HL-60/S4 (cell line): ENCODE results near the gene MFGE8.

ENCODE experiments used
- in situ Hi-C: fragments of 300-500 bp; cut with MboI; formaldehyde crosslinking; loops from 2 replicates; pipeline ENCODE4 v1.14.3; 2022; ENCODE audit warnings: low sequenced_read_pairs

The MFGE8 gene

DNA sequence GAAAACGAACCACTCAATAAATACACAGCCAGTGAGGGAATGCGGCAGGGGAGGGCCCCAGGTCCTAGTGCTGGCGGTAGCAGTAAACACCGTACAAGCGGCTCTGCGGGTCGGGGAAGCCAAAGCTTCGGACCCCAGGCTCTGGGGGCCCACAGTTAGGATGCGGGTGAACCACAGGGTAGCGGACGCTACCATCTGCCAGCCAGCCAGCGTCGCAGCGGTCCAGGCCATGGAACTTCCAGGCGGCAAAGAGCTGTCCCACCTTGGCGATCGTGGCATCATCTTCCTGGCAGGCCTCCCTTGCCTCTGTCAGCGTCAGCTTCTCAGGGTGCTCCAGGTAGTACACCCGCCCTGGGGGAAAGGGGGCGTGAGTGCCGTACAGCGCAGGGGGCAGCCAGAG is 35.3 kb downstream of the MFGE8 start:
- in situ Hi-C loops: no loop called here

DNA sequence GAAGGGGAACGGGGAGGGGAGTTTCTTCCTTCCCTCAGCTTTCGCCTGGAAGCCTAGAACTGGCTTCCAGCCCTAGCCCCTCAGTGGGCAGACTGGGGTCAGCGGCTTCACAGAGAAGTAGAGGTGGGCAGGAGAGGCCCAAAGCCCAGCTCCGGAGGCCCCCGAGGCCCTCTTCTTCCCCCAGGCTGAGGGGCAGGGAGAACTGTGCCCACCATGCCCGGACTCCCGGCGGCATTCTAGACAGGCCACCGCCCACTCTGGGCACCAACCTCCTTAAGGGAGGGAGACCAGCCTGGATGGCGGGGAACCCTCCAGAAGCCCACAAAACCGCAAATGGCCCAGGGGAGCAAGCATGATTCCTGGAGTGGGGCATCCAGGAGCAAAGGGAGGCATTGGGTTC is 35.8 kb downstream of the MFGE8 start:
- in situ Hi-C loops: no loop called here

DNA sequence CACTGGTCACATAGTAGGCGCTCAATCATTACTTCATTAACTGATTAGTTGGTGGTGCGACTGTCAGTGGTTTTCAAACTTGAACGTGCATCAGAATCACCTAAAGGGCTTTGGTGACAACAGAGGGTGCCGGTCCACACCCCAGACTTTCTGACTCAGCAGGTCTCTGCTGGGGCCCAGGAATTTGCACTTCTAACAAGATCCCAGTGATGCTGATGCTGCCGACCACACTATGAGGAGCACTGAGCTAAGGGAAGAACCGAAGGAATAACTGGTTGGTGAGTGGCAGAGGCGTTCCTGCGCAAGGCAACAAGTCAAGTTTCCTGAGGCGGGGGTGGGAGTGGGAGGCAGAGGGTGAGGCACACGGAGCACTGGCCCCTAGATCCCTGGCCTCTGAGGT is 36.6 kb downstream of the MFGE8 start:
- in situ Hi-C loops: no loop called here

DNA sequence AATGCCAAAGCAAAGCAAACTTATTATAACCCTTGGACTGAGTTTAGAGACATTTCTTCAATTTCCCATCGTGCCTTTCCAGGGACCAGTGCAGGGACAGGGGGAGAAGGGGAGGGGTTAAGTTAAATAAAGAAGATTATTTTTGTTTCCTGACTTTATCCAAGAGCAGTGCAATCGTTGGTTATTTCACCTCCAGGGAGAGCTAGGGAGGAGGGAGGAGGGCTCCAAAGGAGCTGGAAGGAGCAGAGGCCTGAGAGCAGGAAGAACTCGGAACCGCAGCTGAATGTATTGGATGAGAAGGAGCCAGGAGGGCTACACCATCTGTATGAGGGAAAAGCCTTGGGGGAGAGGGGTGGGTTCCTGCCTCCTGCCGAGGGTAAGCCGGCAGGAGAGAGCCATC is 38.5 kb downstream of the MFGE8 start:
- in situ Hi-C loops: no loop called here

DNA sequence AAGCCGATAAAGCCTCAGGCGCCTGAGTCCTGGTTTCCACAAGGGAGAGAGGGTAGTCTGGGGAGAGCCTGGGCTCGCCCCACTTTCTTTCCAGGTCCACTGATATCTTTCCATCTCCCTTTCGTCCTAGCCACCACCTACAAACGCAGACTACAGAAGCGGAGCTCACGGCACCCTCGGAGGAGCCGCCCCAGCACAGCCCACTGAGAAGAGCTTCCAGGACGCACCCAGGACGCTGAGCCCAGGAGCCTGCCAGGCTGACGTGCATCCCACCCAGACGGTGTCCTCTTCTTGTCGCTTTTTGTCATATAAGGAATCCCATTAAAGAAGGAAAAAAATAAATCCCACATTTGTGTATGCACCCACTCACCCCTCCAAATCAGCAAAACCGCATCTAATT is 38.9 kb downstream of the MFGE8 start:
- in situ Hi-C loops: no loop called here

DNA sequence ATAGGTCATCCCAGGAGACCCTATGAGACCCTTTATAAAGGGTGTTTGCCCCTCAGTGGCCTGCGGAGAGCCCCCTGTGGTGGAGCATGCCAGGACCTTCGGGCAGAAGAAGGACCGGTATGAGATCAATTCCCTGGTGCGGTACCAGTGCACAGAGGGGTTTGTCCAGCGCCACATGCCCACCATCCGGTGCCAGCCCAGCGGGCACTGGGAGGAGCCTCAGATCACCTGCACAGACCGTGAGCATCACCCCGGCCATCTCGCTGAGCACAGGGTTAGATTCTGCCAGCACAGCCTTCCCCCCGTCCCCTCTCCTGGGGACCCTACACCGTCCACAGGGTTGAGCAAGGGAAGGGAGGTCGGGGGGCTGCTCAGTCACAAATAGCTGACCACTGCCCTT is 39.4 kb downstream of the MFGE8 start:
- in situ Hi-C loops: no loop called here

DNA sequence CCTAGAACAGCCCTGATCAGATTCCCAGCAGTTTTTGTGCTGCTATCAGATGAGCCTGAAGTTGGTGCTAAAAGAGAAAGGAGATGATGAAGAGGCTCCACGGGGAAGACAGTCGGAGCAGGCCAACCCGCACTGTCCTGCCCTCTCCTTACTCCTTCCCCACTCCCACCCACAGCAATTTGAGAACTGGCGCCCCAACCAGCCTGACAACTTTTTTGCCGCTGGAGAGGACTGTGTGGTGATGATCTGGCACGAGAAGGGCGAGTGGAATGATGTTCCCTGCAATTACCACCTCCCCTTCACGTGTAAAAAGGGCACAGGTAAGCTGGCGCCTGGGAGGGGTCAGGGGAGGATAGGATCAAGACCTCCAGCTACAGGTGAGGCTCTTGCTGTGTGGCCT is 40.5 kb downstream of the MFGE8 start:
- in situ Hi-C loops: no loop called here

DNA sequence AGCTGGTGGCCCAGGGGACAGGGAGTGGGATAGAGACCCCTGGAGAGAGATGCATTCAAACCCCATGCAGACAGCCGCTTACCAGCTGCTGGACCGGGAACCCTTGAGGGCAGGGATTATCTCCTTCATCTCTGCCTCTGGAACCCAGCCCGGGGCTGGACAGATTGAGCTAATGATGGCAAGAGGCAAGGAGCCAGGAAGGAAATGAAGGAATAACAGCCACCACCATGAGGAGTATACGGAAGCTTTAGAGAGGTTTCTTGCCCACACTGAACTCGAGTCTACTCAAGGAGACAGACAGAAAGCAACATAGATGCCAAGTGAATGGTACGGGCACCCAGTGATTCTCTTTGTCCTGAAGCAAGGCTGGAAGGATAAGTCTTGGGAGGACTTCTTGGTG is 41.1 kb downstream of the MFGE8 start:
- in situ Hi-C loops: no loop called here

DNA sequence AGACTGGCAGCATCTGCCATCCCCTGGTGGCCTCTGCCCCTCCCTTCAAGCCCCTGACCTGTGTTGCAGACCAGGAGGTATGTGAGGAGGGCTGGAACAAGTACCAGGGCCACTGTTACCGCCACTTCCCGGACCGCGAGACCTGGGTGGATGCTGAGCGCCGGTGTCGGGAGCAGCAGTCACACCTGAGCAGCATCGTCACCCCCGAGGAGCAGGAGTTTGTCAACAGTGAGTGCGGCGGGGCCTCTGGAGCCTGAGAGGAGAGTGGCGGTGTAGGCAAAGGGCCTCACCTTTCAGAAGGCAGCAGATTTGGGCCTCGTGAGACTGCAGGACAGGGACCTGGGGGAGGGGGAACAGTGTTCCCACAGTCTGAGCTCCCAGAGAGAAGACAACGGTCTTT is 41.9 kb downstream of the MFGE8 start:
- in situ Hi-C loops: no loop called here

DNA sequence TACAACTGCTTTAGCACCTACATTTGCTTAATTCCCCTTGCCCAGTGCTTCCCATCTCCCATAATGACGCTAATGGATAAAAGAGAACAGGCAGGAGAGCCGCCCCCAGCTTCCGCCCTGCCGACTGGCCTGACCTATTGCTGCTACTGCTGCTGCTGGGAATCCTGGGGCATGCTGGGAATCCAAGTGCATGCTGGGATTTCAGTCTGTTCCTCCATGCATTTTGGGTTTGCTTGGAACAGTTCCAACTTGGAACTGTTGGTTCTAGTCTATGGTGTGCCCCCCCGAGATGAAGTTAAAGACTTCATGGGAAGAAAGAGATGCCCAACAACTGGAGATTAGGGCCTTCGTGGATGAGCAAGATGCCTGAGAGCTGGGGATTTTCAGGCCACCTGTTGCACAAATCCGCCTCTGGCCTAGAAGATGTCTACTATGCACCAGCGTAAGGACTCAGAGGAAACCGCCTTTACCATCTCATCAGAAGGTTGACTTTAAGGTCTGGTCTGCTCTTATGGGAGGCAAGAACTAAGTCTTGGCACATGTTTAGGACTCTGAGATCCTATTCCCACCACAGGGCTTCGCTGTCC is 46.8 kb downstream of the MFGE8 start:
- in situ Hi-C loops: no loop called here

DNA sequence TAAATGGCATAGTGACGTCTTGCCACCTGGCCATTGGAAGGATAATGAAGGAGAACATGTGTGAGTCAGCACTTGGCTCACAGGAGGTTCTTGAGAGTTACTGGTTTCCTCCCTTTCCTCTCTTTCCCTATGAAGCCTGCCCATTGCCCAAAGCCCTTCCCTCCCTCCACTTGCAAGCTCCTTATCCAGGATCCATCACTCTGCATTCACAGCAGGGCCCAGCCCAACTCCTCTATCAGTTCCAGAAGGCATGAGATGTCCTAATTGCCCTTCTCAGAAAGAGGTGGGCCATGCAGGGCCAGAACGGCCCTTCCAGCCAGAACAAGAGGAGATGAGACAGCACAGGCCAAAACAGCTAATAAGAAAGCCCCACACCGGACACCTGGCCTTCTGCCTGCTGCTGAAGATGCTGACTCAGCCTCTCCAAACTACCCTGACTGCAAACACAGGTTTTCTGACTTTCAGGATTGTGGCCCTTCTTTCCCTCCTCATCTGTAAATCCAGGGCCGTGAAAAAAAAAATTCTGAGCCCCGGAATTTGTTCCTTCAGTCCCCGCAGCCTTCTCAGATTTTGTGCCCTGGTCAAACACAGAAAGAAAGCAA is 47.6 kb downstream of the MFGE8 start:
- in situ Hi-C loops: no loop called here

DNA sequence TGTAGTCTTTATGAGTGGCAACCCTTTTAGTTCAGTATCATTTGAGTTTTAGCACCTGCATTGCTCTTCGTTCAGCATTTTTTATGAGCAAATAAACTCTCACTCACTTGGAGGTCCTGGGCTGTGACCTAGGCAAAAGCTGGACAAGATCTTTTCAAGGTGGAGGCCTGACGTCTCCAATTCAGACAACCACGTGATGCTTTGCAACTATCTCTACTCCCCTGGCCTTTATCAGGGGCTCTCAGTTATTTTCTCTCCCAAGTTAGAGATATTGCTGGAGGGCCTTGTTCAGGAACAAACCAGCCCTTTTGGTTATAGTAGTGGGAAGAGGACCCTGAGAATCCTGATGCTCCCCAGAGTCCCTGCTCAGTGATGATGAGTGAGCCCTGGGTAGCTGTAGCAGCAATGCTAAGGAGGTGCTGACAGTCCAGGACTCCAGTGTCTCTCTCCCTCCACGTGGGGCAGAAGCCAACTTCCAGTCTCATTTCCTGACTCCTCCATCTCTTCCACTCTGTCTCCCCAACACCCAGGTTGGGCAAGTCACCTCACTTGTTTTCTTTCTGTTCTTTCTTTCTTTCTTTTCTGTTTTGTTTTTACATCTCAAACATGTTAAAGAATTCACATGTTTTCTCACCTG is 48.2 kb downstream of the MFGE8 start:
- in situ Hi-C loops: no loop called here

DNA sequence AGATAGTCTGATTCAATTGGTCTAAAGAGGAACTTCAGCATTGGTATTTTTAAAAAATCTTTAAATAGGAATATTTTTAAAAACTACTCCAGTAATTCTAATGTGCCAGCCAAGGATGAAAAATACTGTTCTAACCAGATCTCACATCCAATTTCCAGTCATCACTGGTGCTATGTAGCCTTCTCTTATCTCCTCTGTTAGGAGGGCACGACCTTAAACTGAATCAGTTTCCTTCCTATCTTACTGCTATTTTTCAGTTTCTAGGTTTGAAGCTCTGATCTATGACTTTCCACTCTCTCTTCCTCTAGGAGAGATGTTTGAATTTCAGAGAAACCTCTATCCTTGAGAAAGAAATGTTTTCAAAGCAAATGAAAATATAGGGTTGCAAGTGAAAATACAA is 49.8 kb downstream of the MFGE8 start:
- in situ Hi-C loops: no loop called here

DNA sequence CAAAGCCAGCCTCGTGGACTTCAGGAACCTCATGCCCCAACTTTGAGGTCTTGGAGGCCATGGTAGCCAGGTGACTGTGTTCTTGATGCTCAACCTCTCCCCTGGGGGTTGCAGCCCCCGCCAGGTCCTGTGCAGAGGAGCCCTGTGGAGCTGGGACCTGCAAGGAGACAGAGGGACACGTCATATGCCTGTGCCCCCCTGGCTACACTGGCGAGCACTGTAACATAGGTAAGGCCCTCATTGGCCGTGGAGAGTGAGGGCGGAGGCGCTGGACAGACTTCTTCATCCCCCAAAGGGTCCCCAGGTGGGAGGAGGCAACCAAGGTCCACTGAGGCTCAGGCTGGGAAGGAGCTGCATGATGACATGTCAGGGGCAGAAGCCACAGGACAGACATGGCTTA is 53.0 kb downstream of the MFGE8 start:
- in situ Hi-C loops: no loop called here

DNA sequence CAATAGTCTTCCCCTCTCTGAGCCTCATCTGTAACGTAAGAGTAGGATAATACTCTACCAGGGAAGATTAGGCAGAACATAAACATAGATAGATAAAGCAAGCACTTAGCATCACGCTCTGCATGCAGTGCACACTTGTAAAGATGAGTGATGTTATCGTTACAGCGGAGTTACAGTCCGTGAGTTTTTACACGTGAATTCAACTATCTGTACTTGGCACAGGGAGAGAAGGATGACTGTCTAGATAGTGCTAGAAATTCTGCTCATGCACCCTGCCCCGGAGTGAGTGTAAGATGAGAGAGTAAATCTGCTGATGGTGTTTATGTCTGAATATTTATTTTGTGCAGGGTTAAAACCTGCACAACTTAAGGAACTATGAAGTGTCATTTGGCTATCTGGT is 53.6 kb downstream of the MFGE8 start:
- in situ Hi-C loops: no loop called here

DNA sequence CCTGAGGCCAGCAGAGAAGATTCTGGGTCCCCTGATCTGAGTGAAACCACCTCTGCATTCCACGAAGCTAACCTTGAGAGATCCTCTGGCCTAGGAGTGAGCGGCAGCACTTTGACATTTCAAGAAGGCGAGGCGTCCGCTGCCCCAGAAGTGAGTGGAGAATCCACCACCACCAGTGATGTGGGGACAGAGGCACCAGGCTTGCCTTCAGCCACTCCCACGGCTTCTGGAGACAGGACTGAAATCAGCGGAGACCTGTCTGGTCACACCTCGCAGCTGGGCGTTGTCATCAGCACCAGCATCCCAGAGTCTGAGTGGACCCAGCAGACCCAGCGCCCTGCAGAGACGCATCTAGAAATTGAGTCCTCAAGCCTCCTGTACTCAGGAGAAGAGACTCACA is 54.2 kb downstream of the MFGE8 start:
- in situ Hi-C loops: no loop called here

DNA sequence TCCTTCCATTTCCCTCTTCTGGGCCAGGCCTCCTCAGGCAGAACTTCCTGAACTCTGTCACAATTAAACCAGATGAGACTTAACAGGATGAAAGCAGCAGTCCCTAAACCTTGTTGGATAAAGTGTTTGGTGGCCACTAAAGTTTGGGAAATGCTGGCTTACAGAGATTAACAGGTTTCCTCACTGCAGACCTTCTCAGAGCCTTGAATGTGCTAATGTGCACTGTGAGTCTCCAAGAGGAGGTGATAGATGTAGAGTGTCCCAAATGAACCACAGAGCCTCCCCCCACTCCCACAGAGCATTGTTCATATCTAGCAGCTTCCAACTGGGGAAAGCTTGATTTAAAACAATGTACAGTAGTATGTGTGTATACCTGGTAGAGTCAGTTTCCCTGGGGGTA is 60.7 kb downstream of the MFGE8 start:
- in situ Hi-C loops: no loop called here

DNA sequence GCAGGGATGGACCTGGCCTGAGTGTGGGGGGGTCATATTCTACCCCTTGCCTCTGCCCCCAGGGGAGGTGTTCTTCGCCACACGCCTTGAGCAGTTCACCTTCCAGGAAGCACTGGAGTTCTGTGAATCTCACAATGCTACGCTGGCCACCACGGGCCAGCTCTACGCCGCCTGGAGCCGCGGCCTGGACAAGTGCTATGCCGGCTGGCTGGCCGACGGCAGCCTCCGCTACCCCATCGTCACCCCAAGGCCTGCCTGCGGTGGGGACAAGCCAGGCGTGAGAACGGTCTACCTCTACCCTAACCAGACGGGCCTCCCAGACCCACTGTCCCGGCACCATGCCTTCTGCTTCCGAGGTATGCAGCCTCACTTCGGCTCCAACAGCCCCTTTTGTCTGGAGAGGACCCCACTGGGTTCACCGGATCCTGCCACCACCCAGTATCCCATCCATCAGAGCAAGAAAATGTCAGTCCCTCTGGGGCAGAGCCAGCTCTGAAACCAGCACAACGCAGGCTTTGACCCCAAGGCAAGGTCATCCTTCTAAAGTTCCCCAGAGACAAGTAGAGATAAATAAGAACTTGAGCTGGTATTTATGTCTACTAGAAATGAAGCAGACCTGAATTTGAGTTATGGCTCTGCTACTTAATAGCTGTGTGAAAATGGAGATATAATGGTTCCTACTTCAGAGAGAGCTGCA is 63.7 kb downstream of the MFGE8 start:
- in situ Hi-C loops: no loop called here
